ENCODE measurements around the gene CXCR6.

The CXCR6 gene

GRCh38 chr3:45969953-45970352 lies 26.7 kb downstream of the CXCR6 start:
- no peak for DNase-seq (ENCODE audit: low spot score)

- DNase-seq (ENCODE audit: low spot score), result peak; percentile 4
Measured at GRCh38 chr3:45972534-45973402, 29.5 kb downstream of the CXCR6 start.

DNA sequence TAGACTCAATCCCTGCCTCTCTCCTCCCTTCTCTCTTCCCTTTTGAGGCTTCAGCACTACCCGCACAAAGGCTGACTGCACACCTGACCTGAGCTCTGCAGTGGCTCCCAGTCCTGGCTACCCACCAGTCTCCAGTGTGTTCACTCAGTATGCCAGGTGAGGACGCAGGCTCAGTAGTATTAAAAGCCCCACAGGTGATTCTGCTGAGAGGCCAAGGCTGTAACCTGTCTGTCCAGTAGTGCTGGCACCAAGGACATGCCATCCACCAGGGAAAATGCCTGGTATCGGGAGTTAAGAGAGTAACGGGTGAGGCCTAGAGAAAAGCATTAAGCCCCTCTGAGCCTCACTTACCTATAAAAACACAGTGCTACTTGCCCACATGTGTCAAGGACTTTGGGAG lies 31.4 kb downstream of the CXCR6 start:
- DNase-seq (ENCODE audit: low spot score), result no peak

GRCh38 chr3:45975686-45976085 lies 32.4 kb downstream of the CXCR6 start:
- DNase-seq (ENCODE audit: low spot score), result no peak

GRCh38 chr3:45976191-45977091 lies 33.2 kb downstream of the CXCR6 start:
- no peak for DNase-seq (ENCODE audit: low spot score)

- no peak for DNase-seq (ENCODE audit: low spot score)
Measured at GRCh38 chr3:45978006-45978761, 34.9 kb downstream of the CXCR6 start.

GRCh38 chr3:45979378-45979777 lies 36.1 kb downstream of the CXCR6 start:
- DNase-seq (ENCODE audit: low spot score), result no peak

DNA sequence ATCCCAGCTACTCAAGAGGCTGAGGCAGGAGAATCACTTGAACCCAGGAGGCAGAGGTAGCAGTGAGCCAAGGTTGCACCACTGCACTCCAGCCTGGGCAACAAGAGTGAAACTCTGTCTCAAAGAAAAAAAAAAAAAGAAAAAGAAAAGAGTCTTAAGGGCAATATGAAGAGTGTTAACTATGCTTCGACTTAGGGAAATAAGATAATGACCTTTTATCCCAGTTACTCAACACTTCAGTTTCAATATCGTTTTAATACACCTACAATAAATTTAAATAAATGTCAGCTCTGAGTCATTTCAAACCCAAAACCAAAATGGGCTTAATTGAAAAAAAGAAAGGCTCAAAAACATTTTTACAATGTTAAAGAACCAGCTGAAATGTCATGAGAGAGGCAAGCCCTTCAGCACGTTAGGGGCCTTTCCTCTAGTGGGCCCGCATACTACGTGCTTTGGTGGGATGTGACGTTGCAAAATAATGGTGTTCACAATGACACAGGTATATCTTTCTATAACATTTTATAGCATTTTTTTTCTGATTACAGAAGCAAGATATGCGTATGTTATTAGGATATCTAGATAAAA lies 37.1 kb downstream of the CXCR6 start:
- DNase-seq (ENCODE audit: low spot score), result no peak

GRCh38 chr3:45980819-45981218 lies 37.6 kb downstream of the CXCR6 start:
- no peak for DNase-seq (ENCODE audit: low spot score)

DNA sequence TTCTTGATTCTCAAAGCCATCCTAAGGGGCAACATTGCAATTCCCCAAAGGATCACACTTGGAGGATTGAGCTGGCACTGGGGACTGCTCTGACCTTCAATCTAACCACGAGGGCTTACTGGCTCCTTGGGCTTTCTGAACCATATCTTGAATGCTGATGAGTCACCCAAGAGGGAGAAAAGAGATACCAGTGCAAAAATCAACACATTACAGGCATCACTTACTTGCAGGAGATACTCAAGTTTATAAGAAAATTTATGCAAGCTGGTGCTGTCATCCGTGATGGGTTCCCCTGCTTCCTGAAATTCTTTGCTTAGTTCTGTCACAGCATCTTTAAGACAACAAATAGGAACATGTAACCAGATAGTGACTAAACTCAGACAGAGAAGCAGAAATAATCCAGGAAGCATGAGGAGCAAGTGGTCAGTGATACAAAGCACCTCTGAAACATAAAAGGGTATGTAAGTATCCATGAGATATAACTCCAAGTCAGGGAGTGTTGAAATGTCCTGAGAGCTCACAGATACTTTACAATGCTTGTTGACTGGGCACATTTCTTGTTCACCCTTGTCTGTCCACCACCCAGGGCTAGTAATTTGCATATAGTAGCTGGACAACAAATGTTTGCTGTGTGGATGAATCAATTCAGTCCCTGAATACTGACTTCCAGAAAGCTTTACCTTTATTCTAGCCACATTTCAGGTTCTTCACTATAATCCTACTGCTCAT lies 38.2 kb downstream of the CXCR6 start:
- DNase-seq (ENCODE audit: low spot score), result no peak

GRCh38 chr3:45983770-45984169 lies 40.5 kb downstream of the CXCR6 start:
- no peak for DNase-seq (ENCODE audit: low spot score)

DNA sequence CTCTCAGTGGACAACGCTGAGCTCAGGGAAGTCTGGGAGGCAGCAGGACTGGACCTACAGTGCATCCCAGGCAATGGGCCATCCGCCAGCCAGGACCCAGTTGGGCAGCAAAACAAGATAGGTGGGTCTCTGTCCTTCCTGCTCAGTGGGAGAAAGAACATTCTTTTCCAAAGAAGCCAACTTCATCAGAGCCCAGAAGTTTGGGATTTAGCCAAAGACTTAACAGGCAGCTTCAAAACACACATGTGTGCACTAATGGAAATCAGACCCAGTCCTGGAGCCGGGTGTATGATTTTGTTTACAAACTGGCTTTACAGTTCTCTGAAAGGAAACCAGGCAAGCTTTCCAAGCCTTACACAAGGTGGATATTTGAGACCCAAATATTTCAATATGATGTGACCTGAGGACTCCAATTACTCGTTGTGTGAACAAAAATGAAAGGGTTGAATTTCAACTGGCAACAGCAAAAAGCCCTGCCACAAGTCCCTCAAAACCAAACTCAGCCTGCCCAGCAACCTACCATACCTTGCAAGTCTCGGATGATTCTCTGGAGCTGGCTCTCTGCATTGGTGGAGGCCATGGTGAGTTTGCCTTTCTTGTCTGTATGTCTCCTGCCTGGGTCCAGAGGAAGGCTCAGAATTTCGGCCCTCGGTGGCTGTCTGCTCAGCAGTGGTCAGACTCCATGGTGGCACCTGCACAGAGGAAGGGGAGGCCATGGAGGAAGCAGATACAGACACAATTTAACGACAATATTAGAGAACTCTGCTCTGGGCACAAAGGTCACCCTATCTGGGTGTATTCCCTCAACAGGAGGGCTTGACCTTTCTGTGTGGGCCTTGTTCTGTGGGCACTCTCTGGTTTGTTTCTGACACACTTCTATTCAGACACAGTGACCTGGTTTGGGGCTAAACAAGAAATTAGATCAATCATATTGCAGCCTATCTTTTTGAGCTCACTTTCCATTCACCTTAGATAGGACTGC lies 41.4 kb downstream of the CXCR6 start:
- no peak for DNase-seq (ENCODE audit: low spot score)

GRCh38 chr3:45985532-45986302 lies 42.5 kb downstream of the CXCR6 start:
- no peak for DNase-seq (ENCODE audit: low spot score)

DNA sequence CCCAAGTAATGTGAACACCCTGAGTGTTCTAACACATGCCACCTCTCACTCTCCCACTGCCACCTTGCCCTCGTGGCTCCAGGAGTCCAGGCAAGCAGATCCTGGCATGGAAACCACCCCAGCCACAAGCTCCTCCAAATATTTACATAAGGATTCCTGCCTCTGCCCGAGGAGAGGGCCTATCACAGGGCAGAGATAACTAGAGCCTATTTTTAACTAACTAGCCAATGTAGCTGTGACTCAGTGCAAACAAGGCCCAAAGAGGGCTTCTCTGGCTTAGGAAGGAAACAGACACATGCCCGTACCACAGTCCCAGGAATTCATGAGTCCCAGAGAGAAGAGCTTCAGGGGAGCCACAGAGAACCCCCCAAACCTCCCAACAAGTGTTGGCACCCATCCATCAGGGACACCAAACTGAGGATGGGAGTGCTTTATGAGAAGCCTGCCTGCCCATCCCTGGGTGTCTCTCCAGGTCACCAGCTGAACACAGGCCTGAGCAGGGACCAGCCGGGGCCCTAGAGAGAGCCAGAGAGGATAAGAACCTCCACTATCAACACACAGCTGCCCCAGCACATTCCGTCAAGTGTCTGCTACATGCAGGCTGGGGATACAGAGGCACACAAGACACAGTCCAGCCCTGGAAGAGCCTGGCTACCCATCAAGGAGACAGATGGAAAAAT lies 43.2 kb downstream of the CXCR6 start:
- DNase-seq (ENCODE audit: low spot score), result no peak

- no peak for DNase-seq (ENCODE audit: low spot score)
Measured at GRCh38 chr3:45987368-45988291, 44.4 kb downstream of the CXCR6 start.

DNA sequence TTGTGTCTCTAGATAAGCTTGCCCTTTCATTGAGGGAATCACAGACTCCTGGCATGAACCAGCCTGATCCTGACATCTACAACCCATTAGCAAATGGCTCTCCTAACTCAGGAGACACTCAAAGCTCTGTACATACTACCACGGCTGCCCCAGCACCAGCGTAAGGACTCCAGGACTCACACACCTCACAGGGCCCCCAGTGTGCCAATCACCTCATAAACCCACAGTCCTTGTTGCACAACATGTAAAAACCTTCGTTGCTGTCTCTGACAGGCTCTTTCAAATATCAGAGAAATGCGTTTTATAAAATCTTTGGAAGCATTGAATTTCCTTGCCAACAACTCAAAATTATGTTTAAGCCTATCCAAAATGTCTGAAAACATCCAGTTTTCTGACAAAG lies 45.1 kb downstream of the CXCR6 start:
- DNase-seq (ENCODE audit: low spot score), result no peak

GRCh38 chr3:45988804-45989203 lies 45.5 kb downstream of the CXCR6 start:
- no peak for DNase-seq (ENCODE audit: low spot score)

DNA sequence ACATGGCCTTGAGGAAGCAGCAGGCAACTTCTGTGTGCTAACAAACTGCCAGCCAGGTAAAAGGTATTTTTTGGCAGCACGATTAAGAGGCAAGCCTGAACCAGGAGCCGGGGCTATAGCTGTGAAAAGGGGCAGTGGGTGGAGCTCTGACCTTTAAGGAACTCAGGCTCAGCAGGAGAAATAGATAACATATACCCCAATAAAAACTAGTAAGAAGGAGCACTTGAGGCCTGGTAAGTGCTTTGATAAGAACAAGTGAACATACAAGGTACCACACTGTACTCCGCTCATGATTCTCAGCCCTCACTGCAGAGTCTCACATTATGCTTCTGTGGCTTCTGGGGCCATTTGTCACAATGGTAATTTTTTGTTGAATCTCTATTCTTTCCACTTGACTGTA lies 46.9 kb downstream of the CXCR6 start:
- no peak for DNase-seq (ENCODE audit: low spot score)

All from NAMALWA (cell line).